Natural killer cell (primary cell): ENCODE measurements around the gene SORL1. TPM values are rescaled to one million over a fixed set of nuclear protein-coding genes. Genes with fewer than 3 reads are reported as not detected.

Experiments used
- ATAC-seq, 3 donors: fragments of 150-1000 bp in 2 of 3; fragments of 200-7000 bp in 1 of 3; cut with Tn5 transposase; 1 replicate in 1 of 3; 2 replicates in 2 of 3; pipeline ENCODE4 v1.10.0; 2021; ENCODE audit warnings: mild to moderate bottlenecking in 2 of 3, moderate library complexity in 2 of 3
- DNase-seq, 2 donors: peaks; one replicate each; pipeline versions ENCODE4 v3.0.0 to v3.0.0-alpha.2; 2013 to 2021; ENCODE audit warnings: mixed read lengths in 1 of 2
- H3K27ac ChIP-seq: one replicate; pipeline ENCODE4 v1.5.1; 2013; ENCODE audit warnings: mild to moderate bottlenecking, low read length
- H3K27me3 ChIP-seq: one replicate; pipeline ENCODE4 v1.6.1; 2013; ENCODE audit warnings: low read length; ENCODE audit not compliant: control insufficient read depth, insufficient read depth
- H3K36me3 ChIP-seq: one replicate; pipeline ENCODE4 v1.6.1; 2013; ENCODE audit warnings: low read length; ENCODE audit not compliant: control insufficient read depth, insufficient read depth
- H3K4me1 ChIP-seq: one replicate; pipeline ENCODE4 v1.6.1; 2013; ENCODE audit warnings: low read length; ENCODE audit not compliant: control insufficient read depth, insufficient read depth
- H3K4me3 ChIP-seq: one replicate; pipeline ENCODE4 v1.5.1; 2013; ENCODE audit warnings: low read length
- H3K9me3 ChIP-seq: one replicate; pipeline ENCODE4 v1.6.1; 2013; ENCODE audit warnings: low read length; ENCODE audit not compliant: control insufficient read depth, insufficient read depth
- H3K27ac Mint-ChIP-seq, 2 donors: one replicate each; pipeline ENCODE4 v1.8.0; 2022; ENCODE audit warnings: mild to moderate bottlenecking in 2 of 2, mixed read lengths in 2 of 2, moderate library complexity in 1 of 2
- H3K27me3 Mint-ChIP-seq, 2 donors: one replicate each; pipeline ENCODE4 v1.8.0; 2022; ENCODE audit warnings: low read depth in 2 of 2, mixed read lengths in 2 of 2
- H3K36me3 Mint-ChIP-seq: one replicate; pipeline ENCODE4 v1.8.0; 2022; ENCODE audit warnings: mixed read lengths
- H3K4me1 Mint-ChIP-seq, 2 donors: one replicate each; pipeline ENCODE4 v1.8.0; 2022; ENCODE audit warnings: mixed read lengths in 2 of 2
- H3K4me3 Mint-ChIP-seq: one replicate; pipeline ENCODE4 v1.8.0; 2022; ENCODE audit warnings: mild to moderate bottlenecking, moderate library complexity, mixed read lengths
- H3K9me3 Mint-ChIP-seq, 2 donors: one replicate each; pipeline ENCODE4 v1.8.0; 2022; ENCODE audit warnings: mixed read lengths in 2 of 2
- WGBS: methylation state at CpG from one replicate; pipeline ENCODE4 v1.1.7; 2013; ENCODE audit warnings: missing lambda C conversion rate; ENCODE audit not compliant: insufficient coverage; 5-methylcytosine and 5-hydroxymethylcytosine counted together
- intact Hi-C: fragments of 100-400 bp; cut with micrococcal nuclease; formaldehyde crosslinking; loops from one replicate; pipeline ENCODE4 v1.14.2; 2022
- total RNA-seq, 4 donors: library from RNA; stranded (reverse); fragments of 120-200 nt in 1 of 4; gene quantifications; one replicate each; pipeline versions ENCODE4 v1.2.3 to v1.2.4, GENCODE V29; 2013 to 2022
- TF ChIP-seq, protein P1 (sequence below): fragments of 200-600 bp; IDR thresholded peaks from one replicate; pipeline ENCODE4 v1.8.0; 2022; ENCODE audit warnings: antibody characterized with exemption

The SORL1 gene
- total RNA-seq, 3 donors from 2014 or later (not counting 1 experiment from before 2014, with no cell fraction given), result 386 to 519 (median 456) TPM

- Histone ChIP-seq H3K27me3 (no peaks in the 10 kb centered on the region), H3K4me3 (no peak overlapping the region), H3K4me1 (no peaks in the 10 kb centered on the region), H3K36me3 (no peaks in the 10 kb centered on the region), H3K9me3 (no peaks in the 10 kb centered on the region), H3K27ac (no peak overlapping the region)
- Mint-ChIP-seq H3K27me3 (no peaks in the 10 kb centered on the region), H3K4me1 (peaks cover 0 to 5% of the 10 kb centered on the region in 2 donors), H3K27ac (no peak overlapping the region), H3K36me3 (no peaks in the 10 kb centered on the region), H3K9me3 (no peaks in the 10 kb centered on the region), H3K4me3 (no peak overlapping the region)
- TF ChIP-seq, protein P1, sequence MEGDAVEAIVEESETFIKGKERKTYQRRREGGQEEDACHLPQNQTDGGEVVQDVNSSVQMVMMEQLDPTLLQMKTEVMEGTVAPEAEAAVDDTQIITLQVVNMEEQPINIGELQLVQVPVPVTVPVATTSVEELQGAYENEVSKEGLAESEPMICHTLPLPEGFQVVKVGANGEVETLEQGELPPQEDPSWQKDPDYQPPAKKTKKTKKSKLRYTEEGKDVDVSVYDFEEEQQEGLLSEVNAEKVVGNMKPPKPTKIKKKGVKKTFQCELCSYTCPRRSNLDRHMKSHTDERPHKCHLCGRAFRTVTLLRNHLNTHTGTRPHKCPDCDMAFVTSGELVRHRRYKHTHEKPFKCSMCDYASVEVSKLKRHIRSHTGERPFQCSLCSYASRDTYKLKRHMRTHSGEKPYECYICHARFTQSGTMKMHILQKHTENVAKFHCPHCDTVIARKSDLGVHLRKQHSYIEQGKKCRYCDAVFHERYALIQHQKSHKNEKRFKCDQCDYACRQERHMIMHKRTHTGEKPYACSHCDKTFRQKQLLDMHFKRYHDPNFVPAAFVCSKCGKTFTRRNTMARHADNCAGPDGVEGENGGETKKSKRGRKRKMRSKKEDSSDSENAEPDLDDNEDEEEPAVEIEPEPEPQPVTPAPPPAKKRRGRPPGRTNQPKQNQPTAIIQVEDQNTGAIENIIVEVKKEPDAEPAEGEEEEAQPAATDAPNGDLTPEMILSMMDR, result no peak
- 92% methylated on average over 19 of the region's 19 CpGs for WGBS
- DNase-seq, result no peak
- intact Hi-C loops, result no loop called here
- peak in 1 of 3 donors; percentile 22 for ATAC-seq
Observed at GRCh38 chr11:121671283-121672168, 219.4 kb downstream of the SORL1 start.

DNA sequence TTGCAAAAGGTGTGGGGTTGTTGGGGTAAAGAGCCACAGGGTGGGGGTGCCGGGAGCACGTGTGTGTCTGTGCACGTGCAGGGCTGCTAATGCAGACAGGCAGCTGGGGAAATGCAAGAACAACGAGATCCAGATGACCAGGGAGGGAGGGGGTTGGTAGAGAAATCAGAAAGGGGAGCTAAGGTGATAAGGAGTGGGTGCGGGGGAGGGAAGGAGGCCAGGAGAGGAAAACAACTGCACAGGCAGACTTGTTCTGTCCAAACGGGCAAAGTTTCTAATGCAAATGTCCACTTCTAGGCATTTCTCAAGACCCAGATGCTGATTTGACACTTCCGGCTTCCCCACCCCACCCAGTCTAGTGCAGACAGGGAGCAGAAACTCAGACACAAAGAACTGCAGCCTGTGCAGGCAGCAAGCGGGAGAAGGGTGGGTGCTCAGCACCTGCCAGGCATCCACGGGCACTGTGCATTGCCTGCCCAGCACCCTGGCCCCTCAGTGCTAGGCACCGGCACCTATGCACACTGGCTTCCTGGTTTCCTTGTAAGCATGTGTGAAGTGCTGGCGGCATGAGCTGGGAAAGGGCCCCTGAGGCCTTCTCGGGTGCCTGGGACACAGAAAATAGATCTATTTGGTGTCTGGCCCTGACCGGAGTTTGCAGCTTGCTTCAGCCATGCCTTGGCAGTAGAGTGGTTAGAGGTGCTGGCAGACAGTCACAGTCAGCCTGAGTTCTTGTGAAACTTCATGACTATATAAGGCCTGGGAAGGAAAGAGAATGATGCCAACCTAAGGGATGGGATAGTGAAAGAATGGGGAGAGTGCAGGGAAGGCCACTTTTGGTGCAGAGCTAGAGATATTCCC, 220.7 kb downstream of the SORL1 start:
- no peak for DNase-seq
- Mint-ChIP-seq H3K27ac (no peak overlapping the region), H3K4me3 (no peak overlapping the region), H3K4me1 (peaks cover 0 to 5% of the 10 kb centered on the region in 2 donors), H3K36me3 (no peaks in the 10 kb centered on the region), H3K9me3 (no peaks in the 10 kb centered on the region), H3K27me3 (no peaks in the 10 kb centered on the region)
- H3K27ac ChIP-seq, result no peak overlapping the region
- 88% methylated on average over 13 of the region's 13 CpGs for WGBS
- intact Hi-C loops, result no loop called here
- no peaks in the 10 kb centered on the region for H3K9me3 ChIP-seq
- no peaks in the 10 kb centered on the region for H3K36me3 ChIP-seq
- TF ChIP-seq, protein P1, result no peak
- H3K27me3 ChIP-seq, result no peaks in the 10 kb centered on the region
- H3K4me1 ChIP-seq, result no peaks in the 10 kb centered on the region
- no peak overlapping the region for H3K4me3 ChIP-seq
- no peak for ATAC-seq

GRCh38 chr11:121681550-121682268, 229.6 kb downstream of the SORL1 start:
- H3K27ac Mint-ChIP-seq, result no peak overlapping the region

More at GRCh38 chr11:121681550-121682268, 229.6 kb downstream of the SORL1 start:
- Mint-ChIP-seq H3K36me3 (no peaks in the 10 kb centered on the region), H3K9me3 (no peaks in the 10 kb centered on the region), H3K4me1 (no peaks in the 10 kb centered on the region), H3K4me3 (no peak overlapping the region), H3K27me3 (peaks cover 0 to 7% of the 10 kb centered on the region in 2 donors)
- intact Hi-C loops, result no loop called here
- TF ChIP-seq, protein P1, result no peak
- H3K4me3 ChIP-seq, result no peak overlapping the region
- DNase-seq (no peak), ATAC-seq (no peak)
- H3K4me1 ChIP-seq, result no peaks in the 10 kb centered on the region
- H3K27ac ChIP-seq, result no peak overlapping the region
- no peaks in the 10 kb centered on the region for H3K9me3 ChIP-seq
- no peaks in the 10 kb centered on the region for H3K27me3 ChIP-seq
- H3K36me3 ChIP-seq, result no peaks in the 10 kb centered on the region
- WGBS, result 92% methylated on average over 1 of the region's 1 CpG

Other genes starting within 250 kb of the SORL1 start
- 10 to 100 TPM; 17.2 to 18.6 (median 17.2) TPM for gene SC5D, start 159.5 kb upstream of the SORL1 start, total RNA-seq